Ascending aorta (tissue), 2 donors: ENCODE measurements around the gene RNASE8. TPM values are rescaled to one million over a fixed set of nuclear protein-coding genes. Genes with fewer than 3 reads are reported as not detected.
"Not testable (repeated sequence)": the region's sequence is repeated elsewhere in the genome, so short reads cannot be mapped to it uniquely, and the experiment has no call there.

Source experiments
- DNase-seq, 2 donors: peaks; one replicate each; pipeline ENCODE4 v3.0.0-alpha.2; 2019; ENCODE audit warnings: low spot score in 2 of 2
- H3K27ac ChIP-seq, 2 donors: fragments of 200-600 bp; sonication (generic); one replicate each; pipeline ENCODE4 v1.5.1; 2016 to 2017; ENCODE audit warnings: mild to moderate bottlenecking in 1 of 2
- H3K27me3 ChIP-seq: fragments of 200-600 bp; sonication (generic); one replicate; pipeline ENCODE4 v1.5.1; 2017
- H3K36me3 ChIP-seq, 2 donors: fragments of 200-600 bp; sonication (generic); one replicate each; pipeline ENCODE4 v1.5.1; 2016
- H3K4me1 ChIP-seq, 2 donors: fragments of 200-600 bp; sonication (generic); one replicate each; pipeline ENCODE4 v1.5.1; 2016 to 2017; ENCODE audit warnings: mild to moderate bottlenecking in 1 of 2
- H3K4me3 ChIP-seq, 2 donors: fragments of 200-600 bp; sonication (generic); one replicate each; pipeline ENCODE4 v1.5.1; 2016 to 2017; ENCODE audit warnings: mild to moderate bottlenecking in 1 of 2
- H3K9me3 ChIP-seq, 2 donors: fragments of 200-600 bp; sonication (generic); one replicate each; pipeline ENCODE4 v1.5.1; 2016
- intact Hi-C: fragments of 100-400 bp; cut with DNase I; formaldehyde crosslinking; loops from one replicate; pipeline ENCODE4 v1.15.1; 2023
- total RNA-seq: library from RNA; depleted of rRNA; stranded (reverse); fragments of >200 nt; gene quantifications from one replicate; pipeline ENCODE4 v1.1.0, GENCODE V29; 2016
- TF ChIP-seq, protein P1 (sequence below), 3 experiments: fragments of 200-600 bp in 2 of 3; fragments of 450-650 bp in 1 of 3; sonication (generic) in 2 of 3; IDR thresholded peaks; one replicate each; pipeline ENCODE4 v1.5.1; 2016 to 2019; ENCODE audit warnings: antibody characterized with exemption in 3 of 3, mild to moderate bottlenecking in 1 of 3, moderate library complexity in 1 of 3

Gene RNASE8, protein sequence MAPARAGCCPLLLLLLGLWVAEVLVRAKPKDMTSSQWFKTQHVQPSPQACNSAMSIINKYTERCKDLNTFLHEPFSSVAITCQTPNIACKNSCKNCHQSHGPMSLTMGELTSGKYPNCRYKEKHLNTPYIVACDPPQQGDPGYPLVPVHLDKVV
- not detected for total RNA-seq

DNA sequence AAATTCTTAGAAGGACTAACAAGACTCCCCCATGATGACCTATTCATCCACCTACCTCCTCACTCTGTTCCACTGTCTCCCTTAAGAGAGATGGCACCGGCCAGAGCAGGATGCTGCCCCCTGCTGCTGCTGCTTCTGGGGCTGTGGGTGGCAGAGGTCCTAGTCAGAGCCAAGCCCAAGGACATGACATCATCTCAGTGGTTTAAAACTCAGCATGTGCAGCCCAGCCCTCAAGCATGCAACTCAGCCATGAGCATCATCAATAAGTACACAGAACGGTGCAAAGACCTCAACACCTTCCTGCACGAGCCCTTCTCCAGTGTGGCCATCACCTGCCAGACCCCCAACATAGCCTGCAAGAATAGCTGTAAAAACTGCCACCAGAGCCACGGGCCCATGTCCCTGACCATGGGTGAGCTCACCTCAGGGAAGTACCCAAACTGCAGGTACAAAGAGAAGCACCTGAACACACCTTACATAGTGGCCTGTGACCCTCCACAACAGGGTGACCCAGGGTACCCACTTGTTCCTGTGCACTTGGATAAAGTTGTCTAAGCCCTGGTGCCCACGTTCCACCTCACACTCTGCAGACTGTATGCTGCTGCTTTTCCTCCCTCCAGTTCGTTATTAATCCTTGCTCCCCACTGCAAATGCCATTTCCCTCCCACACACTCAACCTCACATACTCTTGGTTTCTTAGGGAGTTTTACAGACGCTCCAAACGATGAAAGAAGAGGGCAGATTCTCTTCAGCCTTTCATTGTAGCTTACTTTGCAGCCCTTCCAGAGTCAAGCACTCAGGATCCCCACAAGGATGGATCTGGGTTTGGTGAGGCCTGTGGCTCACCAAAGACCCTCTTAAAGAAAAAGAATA is at the start of gene RNASE8:
Gene RNASE8, plus strand, starts transcription at position 20 of the 873 bp plus-strand sequence. Its CDS starts 71 bp downstream, at position 91.
- Histone ChIP-seq H3K4me1 (no peaks in the 10 kb centered on the region), H3K27ac (no peak within 1 kb of the TSS), H3K4me3 (no peak within 1 kb of the TSS), H3K36me3 (no peaks in the 10 kb centered on the region), H3K9me3 (no peaks in the 10 kb centered on the region), H3K27me3 (no peaks in the 10 kb centered on the region)
- DNase-seq, result no peak
- intact Hi-C loops, result no loop called here
- TF ChIP-seq, protein P1, sequence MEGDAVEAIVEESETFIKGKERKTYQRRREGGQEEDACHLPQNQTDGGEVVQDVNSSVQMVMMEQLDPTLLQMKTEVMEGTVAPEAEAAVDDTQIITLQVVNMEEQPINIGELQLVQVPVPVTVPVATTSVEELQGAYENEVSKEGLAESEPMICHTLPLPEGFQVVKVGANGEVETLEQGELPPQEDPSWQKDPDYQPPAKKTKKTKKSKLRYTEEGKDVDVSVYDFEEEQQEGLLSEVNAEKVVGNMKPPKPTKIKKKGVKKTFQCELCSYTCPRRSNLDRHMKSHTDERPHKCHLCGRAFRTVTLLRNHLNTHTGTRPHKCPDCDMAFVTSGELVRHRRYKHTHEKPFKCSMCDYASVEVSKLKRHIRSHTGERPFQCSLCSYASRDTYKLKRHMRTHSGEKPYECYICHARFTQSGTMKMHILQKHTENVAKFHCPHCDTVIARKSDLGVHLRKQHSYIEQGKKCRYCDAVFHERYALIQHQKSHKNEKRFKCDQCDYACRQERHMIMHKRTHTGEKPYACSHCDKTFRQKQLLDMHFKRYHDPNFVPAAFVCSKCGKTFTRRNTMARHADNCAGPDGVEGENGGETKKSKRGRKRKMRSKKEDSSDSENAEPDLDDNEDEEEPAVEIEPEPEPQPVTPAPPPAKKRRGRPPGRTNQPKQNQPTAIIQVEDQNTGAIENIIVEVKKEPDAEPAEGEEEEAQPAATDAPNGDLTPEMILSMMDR (IDR thresholded peaks at IDR 0.05), result no peak

DNA sequence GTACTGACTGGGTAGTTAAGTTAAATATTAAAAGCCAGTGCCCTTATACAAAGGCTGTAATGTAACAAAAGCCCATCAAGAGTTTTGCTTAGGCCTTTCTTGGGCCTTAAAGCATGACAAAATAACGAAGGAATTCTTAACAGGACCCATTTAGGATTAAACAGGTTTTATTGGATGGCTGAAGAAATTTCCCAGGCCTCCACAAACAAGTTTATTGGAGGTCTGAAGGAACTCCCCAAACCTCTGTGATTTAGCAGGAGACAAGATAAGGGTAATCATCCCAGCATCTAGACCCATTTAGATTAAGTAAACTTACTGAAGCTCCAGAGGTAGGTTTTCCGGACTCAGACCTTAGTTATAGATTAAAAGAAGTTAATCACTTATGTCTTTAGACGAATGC is 47.9 kb upstream of the RNASE8 start:
- H3K4me1 ChIP-seq, DNase-seq, H3K27me3 ChIP-seq, H3K27ac ChIP-seq, intact Hi-C loops, H3K4me3 ChIP-seq, H3K36me3 ChIP-seq, H3K9me3 ChIP-seq: not testable (repeated sequence)

DNA sequence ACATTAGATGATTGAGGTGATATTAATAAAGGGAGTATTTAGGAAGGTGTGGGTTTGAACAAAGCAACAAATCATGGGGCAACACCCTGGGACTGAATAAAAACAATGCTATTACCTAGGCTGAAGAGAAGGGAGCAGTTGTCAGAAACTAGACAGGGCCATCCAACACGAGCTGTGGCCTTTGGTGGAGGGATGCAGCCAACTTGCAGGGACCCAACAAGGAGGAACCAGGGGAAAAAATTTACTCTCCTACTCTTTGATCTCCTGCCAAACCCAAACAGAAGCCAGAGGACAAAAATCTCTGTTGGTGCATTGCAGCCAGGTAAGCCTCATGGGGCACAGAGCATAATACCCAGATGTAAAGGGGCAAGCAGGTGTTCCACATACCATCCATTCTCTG is 46.5 kb upstream of the RNASE8 start:
- Histone ChIP-seq H3K36me3 (no peaks in the 10 kb centered on the region), H3K27me3 (no peaks in the 10 kb centered on the region), H3K9me3 (no peaks in the 10 kb centered on the region), H3K4me1 (no peaks in the 10 kb centered on the region), H3K4me3 (no peak overlapping the region), H3K27ac (no peak overlapping the region)
- intact Hi-C loops, result no loop called here
- no peak for DNase-seq
- TF ChIP-seq, protein P1 (IDR thresholded peaks at IDR 0.05), result no peak

DNA sequence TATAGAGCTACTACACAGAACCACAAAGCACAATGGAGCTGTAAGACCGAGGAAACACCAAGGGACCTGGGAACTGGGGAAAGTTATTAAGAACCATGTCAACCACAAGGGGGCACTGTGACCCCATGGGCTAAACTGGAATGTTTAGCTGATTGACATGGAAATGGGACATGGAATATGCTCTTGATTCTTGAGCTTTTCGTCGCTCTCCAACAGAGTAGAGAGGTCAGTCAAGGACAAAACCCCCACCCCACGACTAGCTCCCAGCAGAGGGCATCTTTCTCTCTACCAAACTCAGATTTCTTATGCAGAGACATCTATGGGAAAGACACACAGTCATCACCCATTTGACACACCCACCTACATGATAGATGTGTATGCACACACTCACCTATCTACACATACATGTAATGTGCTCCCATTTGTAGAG is 42.8 kb upstream of the RNASE8 start:
- no peaks in the 10 kb centered on the region for H3K27me3 ChIP-seq
- H3K4me1 ChIP-seq, result no peaks in the 10 kb centered on the region
- H3K4me3 ChIP-seq, result no peak overlapping the region
- H3K9me3 ChIP-seq, result no peaks in the 10 kb centered on the region
- TF ChIP-seq, protein P1 (IDR thresholded peaks at IDR 0.05), result peak; percentile 87 to 94 (median 88)
- intact Hi-C loops, result loop anchor here (1.0 kb wide), 2 partner anchors 26 to 78 kb away; no protein-coding TSS in a partner anchor
- DNase-seq, result peak in 1 of 2 donors; percentile 91
- H3K36me3 ChIP-seq, result peaks cover 31 to 32% of the 10 kb centered on the region in 2 donors
- no peak overlapping the region for H3K27ac ChIP-seq

DNA sequence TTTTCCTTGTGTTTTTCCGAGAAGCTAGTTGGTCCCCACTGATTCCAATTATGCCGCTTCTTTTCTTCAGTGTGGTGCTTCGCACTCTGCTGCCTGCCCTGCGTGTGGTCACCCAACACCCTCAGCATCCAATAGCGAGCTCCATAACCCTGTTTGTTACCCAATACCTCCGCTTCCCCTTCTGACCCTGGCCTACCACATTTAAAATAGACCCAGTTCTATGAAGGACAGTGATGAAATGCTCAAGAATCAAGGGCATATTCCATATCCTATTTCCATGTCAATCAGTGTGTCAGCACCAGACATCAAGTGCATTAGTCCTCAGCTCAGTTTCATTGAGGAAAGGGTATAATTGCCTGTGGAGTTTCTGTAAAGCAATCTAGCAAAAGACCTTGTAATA is 42.3 kb upstream of the RNASE8 start:
- no peak overlapping the region for H3K27ac ChIP-seq
- H3K36me3 ChIP-seq, result peaks cover 34% of the 10 kb centered on the region in 2 donors
- no peaks in the 10 kb centered on the region for H3K9me3 ChIP-seq
- no peaks in the 10 kb centered on the region for H3K27me3 ChIP-seq
- TF ChIP-seq, protein P1 (IDR thresholded peaks at IDR 0.05), result no peak
- intact Hi-C loops, result no loop called here
- DNase-seq, result no peak
- H3K4me3 ChIP-seq, result no peak overlapping the region
- H3K4me1 ChIP-seq, result no peaks in the 10 kb centered on the region
